H1 (cell line): Measurements from ENCODE around the gene HACD1. TPM values are rescaled to one million over a fixed set of nuclear protein-coding genes. Genes with fewer than 3 reads are reported as not detected.
A peak's percentile ranks its signal among the peaks of the same experiment; 100 is the strongest.

ENCODE experiments used
- CTCF ChIA-PET: fragments of 300-600 bp; sonication (Branson Sonifier 250); formaldehyde crosslinking; loops from one replicate; lab custom pipeline; 2021; ENCODE audit not compliant: partially characterized antibody; lab: Charles Lee
- POLR2A ChIA-PET: fragments of 300-600 bp; sonication (Branson Sonifier 250); formaldehyde crosslinking; loops from one replicate; lab custom pipeline; 2021; ENCODE audit warnings: inconsistent platforms; ENCODE audit not compliant: partially characterized antibody; lab: Charles Lee
- DNase-seq, 2 experiments: peaks; one replicate each; pipeline versions ENCODE4 v3.0.0 to v3.0.0-alpha.2; 2010 to 2022; ENCODE audit warnings: low spot score in 2 of 2, low read depth in 1 of 2, mixed read lengths in 1 of 2
- FAIRE-seq: peaks from 2 replicates; lab custom pipeline; 2011; peaks lifted over from hg19 to GRCh38; lab: Jason Lieb, UNC
- H2AFZ ChIP-seq: 2 replicates; pipeline ENCODE4 v1.8.1; 2012; ENCODE audit warnings: low read length, inconsistent platforms
- H2AK5ac ChIP-seq: 2 replicates; pipeline ENCODE4 v1.6.1; 2013; ENCODE audit warnings: low read depth, low read length
- H2BK120ac ChIP-seq: replicated peaks from 2 replicates; pipeline ENCODE3; 2013; ENCODE audit warnings: low read depth, low read length, inconsistent platforms
- H2BK12ac ChIP-seq: 2 replicates; pipeline ENCODE4 v1.6.1; 2013; ENCODE audit warnings: low read depth, low read length
- H2BK15ac ChIP-seq: 2 replicates; pipeline ENCODE4 v1.6.1; 2013; ENCODE audit warnings: low read length
- H2BK20ac ChIP-seq: 2 replicates; pipeline ENCODE4 v1.6.1; 2013; ENCODE audit warnings: low read length
- H2BK5ac ChIP-seq: 2 replicates; pipeline ENCODE4 v1.6.1; 2013; ENCODE audit warnings: low read depth, low read length
- H3K14ac ChIP-seq: 2 replicates; pipeline ENCODE4 v1.6.1; 2013; ENCODE audit warnings: inconsistent platforms; ENCODE audit not compliant: insufficient read length
- H3K18ac ChIP-seq: 2 replicates; pipeline ENCODE4 v1.6.1; 2013; ENCODE audit warnings: low read length; ENCODE audit errors: extremely low read depth
- H3K23ac ChIP-seq: 2 replicates; pipeline ENCODE4 v1.6.1; 2013; ENCODE audit warnings: inconsistent platforms; ENCODE audit not compliant: insufficient read length
- H3K23me2 ChIP-seq: 2 replicates; pipeline ENCODE4 v1.6.1; 2013; ENCODE audit warnings: low read depth, low read length
- H3K27ac ChIP-seq: 2 replicates; pipeline ENCODE4 v1.6.1; 2011; ENCODE audit warnings: low read depth, low read length, inconsistent platforms
- H3K27me3 ChIP-seq, 4 experiments: replicated peaks in 1 of 4; 1 replicate in 1 of 4; 2 replicates in 3 of 4; pipeline versions ENCODE4 v1.6.1 to v1.8.1; 2011 to 2013; ENCODE audit warnings: low read length in 3 of 4, mild to moderate bottlenecking in 3 of 4, inconsistent platforms in 2 of 4, mixed read lengths in 2 of 4, moderate library complexity in 1 of 4; ENCODE audit not compliant: control insufficient read depth in 3 of 4, insufficient read depth in 3 of 4; ENCODE audit errors: extremely low read depth in 1 of 4
- H3K36me3 ChIP-seq, 4 experiments: 2 replicates each; pipeline versions ENCODE4 v1.6.1 to v1.8.1; 2011 to 2013; ENCODE audit warnings: mild to moderate bottlenecking in 4 of 4, low read length in 3 of 4, moderate library complexity in 2 of 4, control low read depth in 1 of 4, inconsistent platforms in 1 of 4; ENCODE audit not compliant: insufficient read depth in 4 of 4, control insufficient read depth in 2 of 4
- H3K4ac ChIP-seq: replicated peaks from 2 replicates; pipeline ENCODE3; 2013; ENCODE audit warnings: low read length, low read depth, mixed read lengths, inconsistent platforms; ENCODE audit not compliant: insufficient read length
- H3K4me1 ChIP-seq, 4 experiments: replicated peaks in 1 of 4; 1 replicate in 1 of 4; 2 replicates in 3 of 4; pipeline versions ENCODE4 v1.6.1 to v1.8.1; 2011 to 2013; ENCODE audit warnings: low read length in 3 of 4, inconsistent platforms in 2 of 4, mixed read lengths in 1 of 4; ENCODE audit not compliant: insufficient read depth in 4 of 4, control insufficient read depth in 3 of 4
- H3K4me2 ChIP-seq, 2 experiments: 2 replicates each; pipeline versions ENCODE4 v1.6.1 to v1.8.1; 2011 to 2013; ENCODE audit warnings: low read depth in 2 of 2, low read length in 2 of 2, control low read depth in 1 of 2, inconsistent platforms in 1 of 2, mild to moderate bottlenecking in 1 of 2; ENCODE audit not compliant: insufficient read depth in 1 of 2
- H3K4me3 ChIP-seq, 4 experiments: fragments of 200-600, 300-600 bp in 1 of 4; sonication (generic), shearing (Covaris generic), sonication (Bioruptor Twin) in 1 of 4; 2 replicates each; pipeline versions ENCODE4 v1.5.1 to v1.8.1; 2011 to 2016; ENCODE audit warnings: low read length in 4 of 4, low read depth in 3 of 4, control low read depth in 2 of 4, inconsistent platforms in 2 of 4, mild to moderate bottlenecking in 2 of 4, mixed read lengths in 1 of 4, moderate library complexity in 1 of 4; ENCODE audit not compliant: insufficient read depth in 2 of 4; ENCODE audit errors: extremely low read depth in 1 of 4
- H3K56ac ChIP-seq: replicated peaks from 2 replicates; pipeline ENCODE3; 2013; ENCODE audit warnings: low read depth, mild to moderate bottlenecking, mixed read lengths, low read length, inconsistent platforms; ENCODE audit not compliant: insufficient read length
- H3K79me1 ChIP-seq: 2 replicates; pipeline ENCODE4 v1.6.1; 2013; ENCODE audit warnings: low read depth, low read length, control low read depth
- H3K79me2 ChIP-seq, 2 experiments: 2 replicates each; pipeline versions ENCODE4 v1.6.1 to v1.8.1; 2012 to 2013; ENCODE audit warnings: low read length in 2 of 2, mild to moderate bottlenecking in 2 of 2, inconsistent platforms in 1 of 2; ENCODE audit not compliant: insufficient read depth in 2 of 2, control insufficient read depth in 1 of 2
- H3K9ac ChIP-seq, 4 experiments: replicated peaks in 1 of 4; 1 replicate in 1 of 4; 2 replicates in 3 of 4; pipeline versions ENCODE4 v1.6.1 to v1.8.1; 2011 to 2013; ENCODE audit warnings: low read depth in 3 of 4, low read length in 3 of 4, control low read depth in 2 of 4, mild to moderate bottlenecking in 2 of 4, moderate library complexity in 2 of 4, inconsistent platforms in 1 of 4; ENCODE audit errors: extremely low read depth in 1 of 4
- H3K9me3 ChIP-seq, 2 experiments: 2 replicates each; pipeline versions ENCODE4 v1.6.1 to v1.8.1; 2012 to 2013; ENCODE audit warnings: mild to moderate bottlenecking in 2 of 2, moderate library complexity in 2 of 2, control low read depth in 1 of 2, inconsistent platforms in 1 of 2, low read depth in 1 of 2, low read length in 1 of 2, mixed read lengths in 1 of 2; ENCODE audit not compliant: insufficient read depth in 2 of 2
- H4K20me1 ChIP-seq, 2 experiments: replicated peaks in 1 of 2; 2 replicates each; pipeline versions ENCODE3 to v1.8.1; 2011 to 2013; ENCODE audit warnings: inconsistent platforms in 2 of 2, low read length in 2 of 2, mild to moderate bottlenecking in 1 of 2; ENCODE audit not compliant: insufficient read depth in 2 of 2, control insufficient read depth in 1 of 2
- H4K5ac ChIP-seq: 2 replicates; pipeline ENCODE4 v1.6.1; 2013; ENCODE audit warnings: low read length, low read depth, mixed read lengths, inconsistent platforms; ENCODE audit not compliant: insufficient read length
- H4K8ac ChIP-seq: 2 replicates; pipeline ENCODE4 v1.8.0; 2013; ENCODE audit warnings: mild to moderate bottlenecking, moderate library complexity, low read length, inconsistent platforms; ENCODE audit not compliant: insufficient read depth; ENCODE audit errors: extremely low read depth
- H4K91ac ChIP-seq: replicated peaks from 2 replicates; pipeline ENCODE3; 2013; ENCODE audit warnings: low read length, mixed read lengths, inconsistent platforms; ENCODE audit not compliant: insufficient read length
- CREB1 ChIP-seq: IDR thresholded peaks from 2 replicates; pipeline ENCODE4 v1.6.1; 2012; ENCODE audit warnings: inconsistent platforms
- HDAC2 ChIP-seq, 2 experiments: fragments of 300-600 bp in 1 of 2; sonication (generic) in 1 of 2; IDR thresholded peaks; 2 replicates each; pipeline ENCODE4 v1.6.1; 2011 to 2012; ENCODE audit warnings: low read depth in 2 of 2, low read length in 2 of 2, mild to moderate bottlenecking in 2 of 2, moderate library complexity in 2 of 2, borderline replicate concordance in 1 of 2, inconsistent platforms in 1 of 2
- POLR2A ChIP-seq, 2 experiments: IDR thresholded peaks; 1 replicate in 1 of 2; 2 replicates in 1 of 2; pipeline ENCODE4 v1.6.1; 2011; ENCODE audit warnings: low read depth in 2 of 2, low read length in 2 of 2, mild to moderate bottlenecking in 2 of 2; ENCODE audit errors: control extremely low read depth in 1 of 2
- RAD21 ChIP-seq, 2 experiments: IDR thresholded peaks in 1 of 2; conservative IDR thresholded peaks in 1 of 2; 2 replicates each; pipeline ENCODE4 v1.6.1; 2011; ENCODE audit warnings: low read depth in 2 of 2, low read length in 2 of 2, improper control_type of control experiment in 1 of 2, inconsistent platforms in 1 of 2, mild to moderate bottlenecking in 1 of 2, moderate library complexity in 1 of 2
- RXRA ChIP-seq: IDR thresholded peaks from 2 replicates; pipeline ENCODE4 v1.6.1; 2011; ENCODE audit warnings: low read depth, mild to moderate bottlenecking, low read length, moderate library complexity; ENCODE audit not compliant: insufficient read depth
- SIX5 ChIP-seq: IDR thresholded peaks from 2 replicates; pipeline ENCODE4 v1.6.1; 2011; ENCODE audit warnings: mild to moderate bottlenecking, low read depth, low read length
- SP4 ChIP-seq: IDR thresholded peaks from 2 replicates; pipeline ENCODE4 v1.6.1; 2012; ENCODE audit warnings: low read length, inconsistent platforms
- TBP ChIP-seq: IDR thresholded peaks from 2 replicates; pipeline ENCODE4 v1.6.1; 2011; ENCODE audit warnings: low read depth, low read length, improper control_type of control experiment
- WGBS, 2 experiments: shearing (Covaris generic) in 1 of 2; methylation state at CpG; one replicate each; pipeline versions ENCODE4 v1.1.6 to v1.1.7; 2013 to 2015; ENCODE audit warnings: low lambda C conversion rate in 2 of 2, mixed read lengths in 2 of 2, inconsistent platforms in 1 of 2, low coverage in 1 of 2, missing lambda C conversion rate in 1 of 2; ENCODE audit not compliant: insufficient replicate concordance in 2 of 2, insufficient coverage in 1 of 2, insufficient read length in 1 of 2; ENCODE audit errors: extremely low coverage in 1 of 2, missing lambda C conversion rate in 1 of 2; 5-methylcytosine and 5-hydroxymethylcytosine counted together
- polyA plus RNA-seq, 7 experiments: library from polyadenylated mRNA; depleted of rRNA in 3 of 7; stranded (reverse) in 5 of 7; unstranded in 2 of 7; fragments of >200 nt in 5 of 7; fragments of 200-250 nt in 2 of 7; gene quantifications; 1 replicate in 5 of 7; 2 replicates in 1 of 7; 4 replicates in 1 of 7; pipeline versions ENCODE4 v1.2.1 to v1.2.3, GENCODE V29; 2011 to 2013; ENCODE audit warnings: missing spikeins in 2 of 7, mixed read lengths in 2 of 7
- total RNA-seq: library from RNA; stranded (reverse); fragmentation: NEBNext Ultra II Directional; extraction: Animal tissue kit (Norgen Biotek cat#: 25700); gene quantifications from 2 replicates; pipeline ENCODE4 v1.2.1, GENCODE V29; 2021
- TF ChIP-seq, protein P1 (sequence below): IDR thresholded peaks from 2 replicates; pipeline ENCODE4 v1.6.1; 2011; ENCODE audit warnings: low read length, improper control_type of control experiment
- TF ChIP-seq, protein P2 (sequence below): IDR thresholded peaks from 2 replicates; pipeline ENCODE4 v1.6.1; 2012; ENCODE audit warnings: inconsistent platforms

The HACD1 gene
- total and polyA plus RNA-seq, 2 of the 8 experiments (the other 6 are each of a cell fraction or from before 2014, with no cell fraction given), result 18.7 to 30.8 TPM

DNA sequence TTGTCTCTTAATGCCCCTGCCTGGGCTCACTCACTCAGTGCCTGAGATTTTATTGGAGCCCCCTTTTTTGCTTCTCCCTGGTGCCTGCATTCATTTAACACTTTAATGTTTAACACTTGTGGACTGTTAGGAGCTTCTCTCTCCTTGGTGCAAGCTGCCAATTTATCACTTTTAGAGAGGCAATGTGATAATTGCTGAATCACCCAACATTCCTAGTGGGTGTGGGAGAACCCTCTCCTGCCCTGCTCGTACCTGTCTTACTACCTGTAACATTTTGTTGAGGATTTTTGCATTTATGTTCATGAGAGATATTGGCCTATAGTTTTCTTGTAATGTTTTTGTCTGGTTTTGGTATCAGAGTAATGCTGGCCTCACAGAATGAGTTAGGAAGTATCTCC is 39.9 kb upstream of the HACD1 start:
- H3K4me2 ChIP-seq, result no peak overlapping the region
- H3K27me3 ChIP-seq, result no peaks in the 10 kb centered on the region
- H2BK5ac ChIP-seq, result peak overlapping the region; percentile 7; the same call in 1 of the 2 replicates
- peaks cover 0 to 2% of the 10 kb centered on the region in 2 experiments for H4K20me1 ChIP-seq
- peaks cover 0 to 19% (median 6%) of the 10 kb centered on the region in 4 experiments; a peak in 3 of 8 replicates for H3K36me3 ChIP-seq
- H3K79me2 ChIP-seq, result peaks cover 13 to 88% of the 10 kb centered on the region in 2 experiments
- CTCF ChIA-PET, result interaction anchor here (2.2 kb wide), 1 partner anchor 9 kb away, joined by 7 read pairs; no protein-coding TSS in a partner anchor
- no peak overlapping the region; the same call in 1 of the 2 replicates for H2BK20ac ChIP-seq
- H3K14ac ChIP-seq, result no peak overlapping the region
- no peak overlapping the region for H3K56ac ChIP-seq
- peaks cover 7 to 20% of the 10 kb centered on the region in 2 experiments; a peak in 3 of 4 replicates for H3K9me3 ChIP-seq
- no peak overlapping the region for H3K9ac ChIP-seq
- FAIRE-seq, result no peak
- peaks cover 0 to 7% (median 0%) of the 10 kb centered on the region in 4 experiments; a peak in 1 of 7 replicates for H3K4me1 ChIP-seq
- no peak overlapping the region for H2BK12ac ChIP-seq
- H3K18ac ChIP-seq, result no peak overlapping the region
- no peak overlapping the region for H3K23ac ChIP-seq
- no peak overlapping the region for H2BK120ac ChIP-seq
- H2BK15ac ChIP-seq, result no peak overlapping the region
- H3K23me2 ChIP-seq, result no peaks in the 10 kb centered on the region
- no peak overlapping the region for H2AFZ ChIP-seq
- H4K5ac ChIP-seq, result no peak overlapping the region
- H4K91ac ChIP-seq, result no peak overlapping the region
- no peak overlapping the region for H4K8ac ChIP-seq
- no peak overlapping the region for H2AK5ac ChIP-seq
- no peak overlapping the region for H3K4ac ChIP-seq
- no peaks in the 10 kb centered on the region; the same call in none of the 2 replicates for H3K79me1 ChIP-seq
- no peak overlapping the region for H3K4me3 ChIP-seq
- DNase-seq, result no peak
- POLR2A ChIA-PET, result interaction anchor here (3.6 kb wide), 1 partner anchor 13 kb away, joined by 16 read pairs; the partner anchor contains the start of gene STAM
- no peak overlapping the region for H3K27ac ChIP-seq
- 72% methylated on average over 1 of the region's 1 CpG; no CpG with 5 or more reads in 1 of the 2 experiments for WGBS, 2 experiments
- TF ChIP-seq, protein P1, sequence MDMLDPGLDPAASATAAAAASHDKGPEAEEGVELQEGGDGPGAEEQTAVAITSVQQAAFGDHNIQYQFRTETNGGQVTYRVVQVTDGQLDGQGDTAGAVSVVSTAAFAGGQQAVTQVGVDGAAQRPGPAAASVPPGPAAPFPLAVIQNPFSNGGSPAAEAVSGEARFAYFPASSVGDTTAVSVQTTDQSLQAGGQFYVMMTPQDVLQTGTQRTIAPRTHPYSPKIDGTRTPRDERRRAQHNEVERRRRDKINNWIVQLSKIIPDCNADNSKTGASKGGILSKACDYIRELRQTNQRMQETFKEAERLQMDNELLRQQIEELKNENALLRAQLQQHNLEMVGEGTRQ, result no peak
- TF ChIP-seq HDAC2 (IDR thresholded peaks at IDR 0.05; ENCODE audit: borderline replicate concordance in 1 of 2, low read depth in 2 of 2, low read length in 2 of 2) (no peak), SIX5 (no peak), RXRA (no peak), RAD21 (IDR thresholded peaks at IDR 0.05 in 1 of 2, conservative IDR thresholded peaks at IDR 0.05 in 1 of 2; ENCODE audit: low read depth in 2 of 2, low read length in 2 of 2) (no peak), CREB1 (no peak), TBP (no peak), SP4 (no peak), POLR2A (IDR thresholded peaks at IDR 0.05; ENCODE audit: control extremely low read depth in 1 of 2, low read depth in 2 of 2, low read length in 2 of 2) (no peak)
- TF ChIP-seq, protein P2, sequence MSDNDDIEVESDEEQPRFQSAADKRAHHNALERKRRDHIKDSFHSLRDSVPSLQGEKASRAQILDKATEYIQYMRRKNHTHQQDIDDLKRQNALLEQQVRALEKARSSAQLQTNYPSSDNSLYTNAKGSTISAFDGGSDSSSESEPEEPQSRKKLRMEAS, result no peak
